Measurements from ENCODE around the gene PHTF1. TPM values are rescaled to one million over a fixed set of nuclear protein-coding genes. Genes with fewer than 3 reads are reported as not detected.

PHTF1 gene
- total RNA-seq, 2 donors from 2014 or later = 8.5 to 9.8 TPM

- TF ChIP-seq, protein P1, sequence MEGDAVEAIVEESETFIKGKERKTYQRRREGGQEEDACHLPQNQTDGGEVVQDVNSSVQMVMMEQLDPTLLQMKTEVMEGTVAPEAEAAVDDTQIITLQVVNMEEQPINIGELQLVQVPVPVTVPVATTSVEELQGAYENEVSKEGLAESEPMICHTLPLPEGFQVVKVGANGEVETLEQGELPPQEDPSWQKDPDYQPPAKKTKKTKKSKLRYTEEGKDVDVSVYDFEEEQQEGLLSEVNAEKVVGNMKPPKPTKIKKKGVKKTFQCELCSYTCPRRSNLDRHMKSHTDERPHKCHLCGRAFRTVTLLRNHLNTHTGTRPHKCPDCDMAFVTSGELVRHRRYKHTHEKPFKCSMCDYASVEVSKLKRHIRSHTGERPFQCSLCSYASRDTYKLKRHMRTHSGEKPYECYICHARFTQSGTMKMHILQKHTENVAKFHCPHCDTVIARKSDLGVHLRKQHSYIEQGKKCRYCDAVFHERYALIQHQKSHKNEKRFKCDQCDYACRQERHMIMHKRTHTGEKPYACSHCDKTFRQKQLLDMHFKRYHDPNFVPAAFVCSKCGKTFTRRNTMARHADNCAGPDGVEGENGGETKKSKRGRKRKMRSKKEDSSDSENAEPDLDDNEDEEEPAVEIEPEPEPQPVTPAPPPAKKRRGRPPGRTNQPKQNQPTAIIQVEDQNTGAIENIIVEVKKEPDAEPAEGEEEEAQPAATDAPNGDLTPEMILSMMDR (IDR thresholded peaks at IDR 0.05) = no peak
- Histone ChIP-seq H3K36me3 (peaks cover 4% of the 10 kb centered on the region), H3K9me3 (no peaks in the 10 kb centered on the region), H3K27me3 (no peaks in the 10 kb centered on the region), H3K9ac (ENCODE audit: low read depth in 2 of 2, low read length in 2 of 2) (no peak overlapping the region), H3K27ac (no peak overlapping the region), H3K4me3 (no peak overlapping the region), H3K4me1 (peaks cover 3% of the 10 kb centered on the region)
- intact Hi-C loops (cut with DNase I) = no loop called here
- DNase-seq = no peak
Observed at GRCh38 chr1:113792471-113792870, 33.2 kb upstream of the PHTF1 start.

DNA sequence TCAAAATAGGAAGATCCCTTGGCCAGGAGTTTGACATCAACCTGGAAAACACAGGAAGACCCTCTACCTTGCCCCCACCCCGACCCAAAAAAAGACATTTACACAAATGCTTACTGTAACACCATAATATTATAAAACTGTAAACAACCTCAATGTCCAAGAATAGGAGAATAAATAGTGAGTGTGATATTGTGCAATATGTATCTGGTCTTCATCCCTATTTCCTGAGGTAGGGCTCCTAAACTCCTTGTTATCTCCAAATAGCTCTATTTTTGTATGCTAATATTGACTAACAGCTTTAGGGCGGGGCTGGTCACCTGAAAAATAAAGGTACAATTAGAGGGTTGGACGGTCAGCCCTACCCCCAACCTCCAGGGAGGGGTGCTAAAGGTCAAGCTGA lies 29.5 kb upstream of the PHTF1 start:
- Histone ChIP-seq H3K4me1 (no peaks in the 10 kb centered on the region), H3K27me3 (no peaks in the 10 kb centered on the region), H3K9me3 (no peaks in the 10 kb centered on the region), H3K9ac (ENCODE audit: low read depth in 2 of 2, low read length in 2 of 2) (no peak overlapping the region), H3K27ac (no peak overlapping the region), H3K4me3 (no peak overlapping the region), H3K36me3 (no peaks in the 10 kb centered on the region)
- DNase-seq = no peak
- intact Hi-C loops (cut with DNase I) = no loop called here
- TF ChIP-seq, protein P1 (IDR thresholded peaks at IDR 0.05) = no peak

- Histone ChIP-seq H3K4me1 (no peaks in the 10 kb centered on the region), H3K27me3 (no peaks in the 10 kb centered on the region), H3K9me3 (no peaks in the 10 kb centered on the region), H3K36me3 (no peaks in the 10 kb centered on the region), H3K27ac (no peak overlapping the region), H3K4me3 (no peak overlapping the region), H3K9ac (ENCODE audit: low read depth in 2 of 2, low read length in 2 of 2) (no peak overlapping the region)
- TF ChIP-seq, protein P1 (IDR thresholded peaks at IDR 0.05) = no peak
- intact Hi-C loops (cut with DNase I) = no loop called here
- no peak for DNase-seq
Observed at GRCh38 chr1:113787663-113788062, 28.4 kb upstream of the PHTF1 start.

DNA sequence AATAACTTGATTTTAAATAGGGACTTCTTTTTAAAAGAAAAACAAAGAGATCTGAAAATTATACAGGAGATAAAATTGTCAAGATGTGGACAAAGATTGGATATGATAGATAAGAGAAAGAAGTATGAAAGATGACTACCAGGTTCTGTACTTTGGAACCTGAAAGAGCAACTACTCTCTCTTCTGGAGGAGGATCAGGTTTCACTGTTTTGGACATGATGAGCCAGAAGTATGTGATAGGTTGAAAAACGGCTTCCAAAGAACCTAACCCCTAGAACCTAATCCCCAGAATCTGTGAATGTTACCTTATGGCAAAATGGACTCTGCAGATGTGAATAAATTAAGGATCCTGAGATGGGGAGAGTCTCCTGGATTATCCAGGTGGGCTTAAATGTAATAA lies 26.8 kb upstream of the PHTF1 start:
- Histone ChIP-seq H3K9ac (ENCODE audit: low read depth in 2 of 2, low read length in 2 of 2) (no peak overlapping the region), H3K4me3 (no peak overlapping the region), H3K4me1 (no peaks in the 10 kb centered on the region), H3K27ac (no peak overlapping the region), H3K9me3 (no peaks in the 10 kb centered on the region), H3K27me3 (no peaks in the 10 kb centered on the region), H3K36me3 (no peaks in the 10 kb centered on the region)
- TF ChIP-seq, protein P1 (IDR thresholded peaks at IDR 0.05) = no peak
- intact Hi-C loops (cut with DNase I) = no loop called here
- DNase-seq = no peak

DNA sequence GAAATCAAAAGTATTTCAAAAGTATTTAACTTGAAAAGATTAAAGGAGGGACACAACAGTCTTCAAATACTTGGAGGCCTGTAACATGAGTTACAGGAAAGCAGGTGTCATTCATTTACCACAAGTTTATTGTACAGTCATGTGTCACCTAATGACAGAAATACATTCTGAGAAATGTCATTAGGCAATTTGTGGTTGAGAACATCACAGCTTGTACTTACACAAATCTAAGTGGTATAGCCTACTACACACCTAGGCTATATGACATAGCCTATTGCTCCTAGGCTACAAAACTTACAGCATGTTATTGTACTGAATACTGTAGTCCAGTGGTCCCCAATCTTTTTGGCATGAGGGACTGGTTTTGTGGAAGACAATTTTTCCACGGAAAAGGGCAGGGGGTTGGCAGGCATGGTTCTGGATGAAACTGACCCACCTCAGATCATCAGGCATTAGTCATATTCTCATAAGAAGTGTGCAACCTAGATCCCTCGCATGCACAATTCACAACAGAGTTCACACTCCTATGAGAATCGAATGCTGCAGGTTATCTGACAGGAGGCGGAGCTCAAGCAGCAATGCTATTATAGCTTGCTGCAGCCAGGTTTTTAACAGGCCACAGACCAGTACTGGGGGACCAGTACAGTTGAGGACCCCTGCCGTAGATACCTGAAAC lies 25.0 kb upstream of the PHTF1 start:
- Histone ChIP-seq H3K9me3 (no peaks in the 10 kb centered on the region), H3K27ac (peak overlapping the region; percentile 19), H3K4me3 (no peak overlapping the region), H3K36me3 (no peaks in the 10 kb centered on the region), H3K4me1 (peaks cover 6% of the 10 kb centered on the region), H3K9ac (ENCODE audit: low read depth in 2 of 2, low read length in 2 of 2) (no peak overlapping the region), H3K27me3 (no peaks in the 10 kb centered on the region)
- no peak for DNase-seq
- intact Hi-C loops (cut with DNase I) = no loop called here
- TF ChIP-seq, protein P1 (IDR thresholded peaks at IDR 0.05) = no peak

All from colonic mucosa (tissue), 4 donors.